HG03175 (cell line): ENCODE measurements around the gene RDX.

ENCODE experiments used
- ATAC-seq: cut with Tn5 transposase; IDR thresholded peaks from one replicate; pipeline ENCODE4 v1.9.1; 2021; ENCODE audit warnings: mild to moderate bottlenecking, moderate library complexity; ENCODE audit not compliant: unreplicated experiment

The RDX gene

GRCh38 chr11:110176366-110177085, 119.9 kb downstream of the RDX start:
- no peak for ATAC-seq

- no peak for ATAC-seq
Observed at GRCh38 chr11:110174645-110175310, 121.6 kb downstream of the RDX start.

GRCh38 chr11:110173811-110174644, 122.4 kb downstream of the RDX start:
- peak; percentile 71 for ATAC-seq

GRCh38 chr11:110172468-110173065, 123.8 kb downstream of the RDX start:
- no peak for ATAC-seq

GRCh38 chr11:110169738-110170137, 126.7 kb downstream of the RDX start:
- ATAC-seq, result no peak

- ATAC-seq, result no peak
Observed at GRCh38 chr11:110168033-110168803, 128.2 kb downstream of the RDX start.

- ATAC-seq, result no peak
Observed at GRCh38 chr11:110165039-110165925, 131.1 kb downstream of the RDX start.

- no peak for ATAC-seq
Observed at GRCh38 chr11:110162216-110162615, 134.2 kb downstream of the RDX start.

- no peak for ATAC-seq
Observed at GRCh38 chr11:110161061-110161460, 135.4 kb downstream of the RDX start.

- no peak for ATAC-seq
Observed at GRCh38 chr11:110160437-110160836, 136.0 kb downstream of the RDX start.

- ATAC-seq, result no peak
Observed at GRCh38 chr11:110160016-110160415, 136.4 kb downstream of the RDX start.

- no peak for ATAC-seq
Observed at GRCh38 chr11:110159476-110159875, 136.9 kb downstream of the RDX start.

GRCh38 chr11:110158317-110159200, 137.9 kb downstream of the RDX start:
- ATAC-seq, result no peak

GRCh38 chr11:110156503-110156902, 139.9 kb downstream of the RDX start:
- ATAC-seq, result no peak

- ATAC-seq, result no peak
Observed at GRCh38 chr11:110153474-110153873, 142.9 kb downstream of the RDX start.

GRCh38 chr11:110152199-110152598, 144.2 kb downstream of the RDX start:
- no peak for ATAC-seq

GRCh38 chr11:110148775-110149744, 147.4 kb downstream of the RDX start:
- ATAC-seq, result no peak
